GM19099 (cell line): ENCODE measurements around the gene NFU1.

ENCODE experiments used
- POLR2A ChIP-seq: IDR thresholded peaks from 3 replicates; pipeline ENCODE4 v1.6.1; 2011; ENCODE audit warnings: low read depth; ENCODE audit not compliant: insufficient read length; ENCODE audit errors: extremely low read depth

Gene NFU1

GRCh38 chr2:69459936-69460335, 22.7 kb upstream of the NFU1 start:
- TF ChIP-seq POLR2A = no peak

GRCh38 chr2:69456950-69457445, 19.8 kb upstream of the NFU1 start:
- TF ChIP-seq POLR2A = no peak

GRCh38 chr2:69456154-69456553, 18.9 kb upstream of the NFU1 start:
- no peak for TF ChIP-seq POLR2A

GRCh38 chr2:69454976-69455375, 17.7 kb upstream of the NFU1 start:
- TF ChIP-seq POLR2A = no peak

- no peak for TF ChIP-seq POLR2A
Observed at GRCh38 chr2:69453475-69454129, 16.4 kb upstream of the NFU1 start.

GRCh38 chr2:69452687-69453086, 15.5 kb upstream of the NFU1 start:
- TF ChIP-seq POLR2A = no peak

- TF ChIP-seq POLR2A = no peak
Observed at GRCh38 chr2:69450735-69451416, 13.6 kb upstream of the NFU1 start.

GRCh38 chr2:69449906-69450305, 12.7 kb upstream of the NFU1 start:
- no peak for TF ChIP-seq POLR2A

- no peak for TF ChIP-seq POLR2A
Observed at GRCh38 chr2:69438580-69438979, 1.3 kb upstream of the NFU1 start.

GRCh38 chr2:69437751-69438154, 518 bp upstream of the NFU1 start:
- TF ChIP-seq POLR2A = no peak

- TF ChIP-seq POLR2A = no peak
Observed at GRCh38 chr2:69436596-69436937, 668 bp downstream of the NFU1 start.

- TF ChIP-seq POLR2A = no peak
Observed at GRCh38 chr2:69434753-69435152, 2.5 kb downstream of the NFU1 start.

- TF ChIP-seq POLR2A = no peak
Observed at GRCh38 chr2:69429491-69430183, 7.6 kb downstream of the NFU1 start.

- no peak for TF ChIP-seq POLR2A
Observed at GRCh38 chr2:69428981-69429380, 8.3 kb downstream of the NFU1 start.

GRCh38 chr2:69424419-69424818, 12.8 kb downstream of the NFU1 start:
- no peak for TF ChIP-seq POLR2A

GRCh38 chr2:69422198-69422597, 15.0 kb downstream of the NFU1 start:
- TF ChIP-seq POLR2A = no peak
